ENCODE results near the gene OSBPL3.

DNA sequence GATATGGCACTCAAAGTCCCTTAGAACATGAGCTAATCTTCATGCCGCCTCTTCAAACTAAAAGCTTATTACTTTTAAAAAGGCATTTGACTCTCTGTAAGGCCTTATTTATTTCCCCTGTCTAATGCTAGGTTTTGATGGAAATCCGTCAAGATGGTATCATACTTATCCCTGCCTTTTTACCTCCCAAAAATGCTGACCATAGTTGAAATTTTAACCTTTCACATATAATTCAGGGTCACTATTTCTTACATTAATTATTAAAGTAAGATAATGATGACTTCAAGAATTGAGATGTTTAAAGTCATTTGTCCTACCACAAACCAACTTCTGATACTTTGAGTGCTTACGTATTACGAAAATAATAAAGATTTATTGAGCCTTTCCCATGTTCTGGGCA is 12.3 kb upstream of the OSBPL3 start:
- TF ChIP-seq, protein P1, sequence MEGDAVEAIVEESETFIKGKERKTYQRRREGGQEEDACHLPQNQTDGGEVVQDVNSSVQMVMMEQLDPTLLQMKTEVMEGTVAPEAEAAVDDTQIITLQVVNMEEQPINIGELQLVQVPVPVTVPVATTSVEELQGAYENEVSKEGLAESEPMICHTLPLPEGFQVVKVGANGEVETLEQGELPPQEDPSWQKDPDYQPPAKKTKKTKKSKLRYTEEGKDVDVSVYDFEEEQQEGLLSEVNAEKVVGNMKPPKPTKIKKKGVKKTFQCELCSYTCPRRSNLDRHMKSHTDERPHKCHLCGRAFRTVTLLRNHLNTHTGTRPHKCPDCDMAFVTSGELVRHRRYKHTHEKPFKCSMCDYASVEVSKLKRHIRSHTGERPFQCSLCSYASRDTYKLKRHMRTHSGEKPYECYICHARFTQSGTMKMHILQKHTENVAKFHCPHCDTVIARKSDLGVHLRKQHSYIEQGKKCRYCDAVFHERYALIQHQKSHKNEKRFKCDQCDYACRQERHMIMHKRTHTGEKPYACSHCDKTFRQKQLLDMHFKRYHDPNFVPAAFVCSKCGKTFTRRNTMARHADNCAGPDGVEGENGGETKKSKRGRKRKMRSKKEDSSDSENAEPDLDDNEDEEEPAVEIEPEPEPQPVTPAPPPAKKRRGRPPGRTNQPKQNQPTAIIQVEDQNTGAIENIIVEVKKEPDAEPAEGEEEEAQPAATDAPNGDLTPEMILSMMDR (IDR thresholded peaks at IDR 0.05), result no peak
- no peak for TF ChIP-seq POLR2A (IDR thresholded peaks at IDR 0.05)
- no peak for TF ChIP-seq POLR2AphosphoS5 (IDR thresholded peaks at IDR 0.05)
- no peak for TF ChIP-seq EP300 (IDR thresholded peaks at IDR 0.05)

Data from gastroesophageal sphincter (tissue), 3 donors.